Neural cell (in vitro differentiated cells): Measurements from ENCODE around the gene ZNF804B.

ENCODE experiments used
- EZH2 ChIP-seq: fragments of 200-600, 300-800 bp; shearing (Covaris generic), sonication (generic); IDR thresholded peaks from 2 replicates; pipeline ENCODE4 v1.6.1; 2014; ENCODE audit warnings: antibody characterized with exemption, low read length, borderline replicate concordance, mild to moderate bottlenecking; ENCODE audit not compliant: insufficient read depth, poor library complexity, severe bottlenecking
- MXI1 ChIP-seq: fragments of 450-650 bp; conservative IDR thresholded peaks from 2 replicates; pipeline ENCODE4 v1.6.1; 2014; ENCODE audit warnings: antibody characterized with exemption, mild to moderate bottlenecking; ENCODE audit not compliant: poor library complexity, severe bottlenecking
- RAD21 ChIP-seq: fragments of 450-650 bp; conservative IDR thresholded peaks from 2 replicates; pipeline ENCODE4 v1.6.1; 2014; ENCODE audit warnings: antibody characterized with exemption, mild to moderate bottlenecking, moderate library complexity
- SMC3 ChIP-seq: fragments of 450-650 bp; conservative IDR thresholded peaks from 2 replicates; pipeline ENCODE4 v1.6.1; 2014; ENCODE audit warnings: antibody characterized with exemption, mild to moderate bottlenecking, moderate library complexity; ENCODE audit not compliant: poor library complexity
- TAF1 ChIP-seq: IDR thresholded peaks from 2 replicates; pipeline ENCODE4 v1.6.1; 2012; ENCODE audit warnings: low read depth
- TF ChIP-seq, protein P1 (sequence below): fragments of 450-650 bp; IDR thresholded peaks from 2 replicates; pipeline ENCODE4 v1.5.1; 2014; ENCODE audit warnings: antibody characterized with exemption, mild to moderate bottlenecking, moderate library complexity; ENCODE audit not compliant: poor library complexity, severe bottlenecking
- TF ChIP-seq, protein P2 (sequence below): IDR thresholded peaks from 2 replicates; pipeline ENCODE4 v1.6.1; 2012; ENCODE audit warnings: borderline replicate concordance

DNA sequence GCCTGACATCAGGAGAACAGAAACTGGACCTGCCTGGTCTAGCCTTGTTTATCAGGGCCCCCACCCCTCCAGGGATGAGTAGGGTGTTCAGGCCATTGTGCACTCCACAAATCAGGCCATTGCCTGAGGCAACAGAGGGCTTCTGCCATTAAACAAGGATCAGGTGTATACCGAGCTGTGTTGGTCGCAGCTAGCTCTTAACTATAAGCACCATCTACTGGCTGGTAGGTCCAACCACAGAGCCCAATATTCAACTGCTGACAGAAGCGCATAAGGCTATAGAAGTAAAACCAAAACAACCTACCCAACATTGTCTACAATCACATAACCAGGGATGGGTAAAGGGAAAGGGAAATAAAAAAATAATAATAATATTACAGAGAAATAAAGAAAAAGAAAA, 487.7 kb downstream of the ZNF804B start:
- TF ChIP-seq EZH2 (no peak), SMC3 (no peak), MXI1 (no peak), RAD21 (no peak), TAF1 (no peak)
- TF ChIP-seq, protein P1, sequence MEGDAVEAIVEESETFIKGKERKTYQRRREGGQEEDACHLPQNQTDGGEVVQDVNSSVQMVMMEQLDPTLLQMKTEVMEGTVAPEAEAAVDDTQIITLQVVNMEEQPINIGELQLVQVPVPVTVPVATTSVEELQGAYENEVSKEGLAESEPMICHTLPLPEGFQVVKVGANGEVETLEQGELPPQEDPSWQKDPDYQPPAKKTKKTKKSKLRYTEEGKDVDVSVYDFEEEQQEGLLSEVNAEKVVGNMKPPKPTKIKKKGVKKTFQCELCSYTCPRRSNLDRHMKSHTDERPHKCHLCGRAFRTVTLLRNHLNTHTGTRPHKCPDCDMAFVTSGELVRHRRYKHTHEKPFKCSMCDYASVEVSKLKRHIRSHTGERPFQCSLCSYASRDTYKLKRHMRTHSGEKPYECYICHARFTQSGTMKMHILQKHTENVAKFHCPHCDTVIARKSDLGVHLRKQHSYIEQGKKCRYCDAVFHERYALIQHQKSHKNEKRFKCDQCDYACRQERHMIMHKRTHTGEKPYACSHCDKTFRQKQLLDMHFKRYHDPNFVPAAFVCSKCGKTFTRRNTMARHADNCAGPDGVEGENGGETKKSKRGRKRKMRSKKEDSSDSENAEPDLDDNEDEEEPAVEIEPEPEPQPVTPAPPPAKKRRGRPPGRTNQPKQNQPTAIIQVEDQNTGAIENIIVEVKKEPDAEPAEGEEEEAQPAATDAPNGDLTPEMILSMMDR: no peak
- TF ChIP-seq, protein P2, sequence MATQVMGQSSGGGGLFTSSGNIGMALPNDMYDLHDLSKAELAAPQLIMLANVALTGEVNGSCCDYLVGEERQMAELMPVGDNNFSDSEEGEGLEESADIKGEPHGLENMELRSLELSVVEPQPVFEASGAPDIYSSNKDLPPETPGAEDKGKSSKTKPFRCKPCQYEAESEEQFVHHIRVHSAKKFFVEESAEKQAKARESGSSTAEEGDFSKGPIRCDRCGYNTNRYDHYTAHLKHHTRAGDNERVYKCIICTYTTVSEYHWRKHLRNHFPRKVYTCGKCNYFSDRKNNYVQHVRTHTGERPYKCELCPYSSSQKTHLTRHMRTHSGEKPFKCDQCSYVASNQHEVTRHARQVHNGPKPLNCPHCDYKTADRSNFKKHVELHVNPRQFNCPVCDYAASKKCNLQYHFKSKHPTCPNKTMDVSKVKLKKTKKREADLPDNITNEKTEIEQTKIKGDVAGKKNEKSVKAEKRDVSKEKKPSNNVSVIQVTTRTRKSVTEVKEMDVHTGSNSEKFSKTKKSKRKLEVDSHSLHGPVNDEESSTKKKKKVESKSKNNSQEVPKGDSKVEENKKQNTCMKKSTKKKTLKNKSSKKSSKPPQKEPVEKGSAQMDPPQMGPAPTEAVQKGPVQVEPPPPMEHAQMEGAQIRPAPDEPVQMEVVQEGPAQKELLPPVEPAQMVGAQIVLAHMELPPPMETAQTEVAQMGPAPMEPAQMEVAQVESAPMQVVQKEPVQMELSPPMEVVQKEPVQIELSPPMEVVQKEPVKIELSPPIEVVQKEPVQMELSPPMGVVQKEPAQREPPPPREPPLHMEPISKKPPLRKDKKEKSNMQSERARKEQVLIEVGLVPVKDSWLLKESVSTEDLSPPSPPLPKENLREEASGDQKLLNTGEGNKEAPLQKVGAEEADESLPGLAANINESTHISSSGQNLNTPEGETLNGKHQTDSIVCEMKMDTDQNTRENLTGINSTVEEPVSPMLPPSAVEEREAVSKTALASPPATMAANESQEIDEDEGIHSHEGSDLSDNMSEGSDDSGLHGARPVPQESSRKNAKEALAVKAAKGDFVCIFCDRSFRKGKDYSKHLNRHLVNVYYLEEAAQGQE: no peak
